ENCODE data around the gene SNRNP40.
"Not testable (repeated sequence)": the region's sequence is repeated elsewhere in the genome, so short reads cannot be mapped to it uniquely, and the experiment has no call there.

Gene SNRNP40

DNA sequence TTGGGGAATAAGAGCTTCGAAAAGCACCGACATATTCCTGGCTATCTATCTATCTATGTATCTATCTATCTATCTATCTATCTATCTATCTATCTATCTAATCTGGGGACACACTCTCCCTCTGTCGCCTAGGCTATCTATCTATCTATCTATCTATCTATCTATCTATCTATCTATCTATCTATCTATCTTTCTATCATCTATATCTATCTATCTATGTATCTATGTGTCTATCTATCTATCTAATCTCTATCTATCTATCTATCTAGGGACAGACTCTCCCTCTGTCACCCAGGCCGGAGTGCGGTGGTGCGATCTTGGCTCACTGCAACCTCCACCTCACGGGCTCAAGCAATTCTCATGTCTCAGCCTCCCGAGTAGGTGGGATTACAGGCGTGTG, 14.2 kb downstream of the SNRNP40 start:
- DNase-seq (ENCODE audit: low read depth) = not testable (repeated sequence)

DNA sequence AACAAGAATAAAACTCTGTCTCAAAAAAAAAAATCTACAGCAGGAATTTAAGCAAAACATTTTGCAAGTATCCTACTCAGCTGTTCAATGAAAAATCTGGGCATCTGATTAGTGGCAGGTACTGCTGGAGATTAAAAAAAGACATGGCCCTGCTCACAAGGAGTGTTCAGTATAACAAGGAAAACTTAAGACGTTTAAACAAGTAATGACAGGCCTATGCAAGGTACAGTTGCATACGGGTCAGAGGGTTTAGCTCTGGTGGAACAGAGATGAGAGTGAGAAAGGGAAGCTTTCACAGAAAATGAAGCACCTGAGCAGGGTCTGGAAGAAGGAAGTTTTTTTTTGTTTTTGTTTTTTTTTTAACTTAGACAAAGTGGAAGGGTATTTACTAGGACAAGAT, 23.0 kb downstream of the SNRNP40 start:
- no peak for DNase-seq (ENCODE audit: low read depth)

DNA sequence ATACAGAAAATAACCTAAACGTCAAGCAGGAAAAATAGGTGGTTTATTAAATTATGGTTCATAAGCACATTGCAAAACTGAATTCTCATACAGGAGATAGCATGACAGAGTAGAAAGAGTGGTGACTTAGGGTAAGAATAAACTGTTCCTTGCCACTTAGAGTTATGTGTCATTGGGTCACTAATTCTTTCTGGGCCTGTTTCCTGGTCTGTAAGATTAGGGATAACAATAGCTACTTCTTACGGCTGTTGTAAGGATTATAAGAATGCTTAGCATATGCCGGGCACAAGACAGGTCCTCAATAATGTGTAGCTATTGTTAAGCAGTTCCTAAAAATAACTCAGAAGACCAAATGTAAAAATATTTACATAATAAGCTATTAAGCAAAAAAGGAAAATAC, 24.2 kb downstream of the SNRNP40 start:
- no peak for DNase-seq (ENCODE audit: low read depth)

DNA sequence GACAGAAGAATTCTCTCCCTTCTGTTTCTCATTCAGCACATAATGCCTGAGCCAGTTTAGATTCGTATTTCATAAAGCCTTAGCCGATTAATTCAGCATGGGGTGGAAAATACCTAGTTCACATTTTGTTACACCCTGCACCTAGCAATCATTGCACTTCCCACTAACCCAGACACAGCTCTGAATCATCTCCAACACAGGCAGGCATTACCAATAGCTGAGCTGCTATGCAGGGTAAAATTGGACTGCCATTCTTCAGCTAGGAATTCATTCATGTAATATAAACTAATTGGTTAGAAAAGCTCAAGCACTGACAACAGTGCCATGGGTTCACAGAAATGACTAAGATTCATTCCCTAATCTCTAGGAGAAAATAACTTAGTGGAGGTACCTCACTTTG, 30.0 kb downstream of the SNRNP40 start:
- DNase-seq (ENCODE audit: low read depth) = no peak

DNA sequence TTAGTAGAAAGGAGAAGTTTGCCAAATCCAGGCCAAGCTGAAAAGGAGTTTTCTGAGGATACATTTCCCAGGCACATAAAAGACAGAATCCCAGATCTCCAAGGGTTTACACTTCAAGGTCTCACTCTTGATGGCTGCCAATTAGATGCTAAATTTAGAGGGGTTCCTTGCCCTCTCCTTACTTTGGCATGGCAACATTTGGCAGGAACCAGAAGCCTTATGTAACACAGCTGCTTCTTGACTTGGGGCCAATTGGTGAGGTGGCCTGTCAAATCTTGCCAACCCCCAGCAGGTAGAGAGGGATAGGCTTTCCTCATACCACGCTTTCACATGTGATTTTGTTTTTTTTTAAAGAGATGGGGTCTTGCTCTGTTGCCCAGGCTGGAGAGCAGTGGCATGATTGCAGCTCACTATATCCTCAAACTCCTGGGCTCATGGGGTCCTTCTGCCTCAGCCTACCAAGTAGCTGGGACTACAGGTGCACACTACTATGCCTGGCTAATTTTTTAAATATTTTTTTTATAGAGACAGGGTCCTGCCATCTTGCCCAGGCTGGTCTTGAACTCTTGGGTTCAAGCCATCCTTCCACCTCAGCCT, 31.7 kb downstream of the SNRNP40 start:
- DNase-seq (ENCODE audit: low read depth) = no peak

DNA sequence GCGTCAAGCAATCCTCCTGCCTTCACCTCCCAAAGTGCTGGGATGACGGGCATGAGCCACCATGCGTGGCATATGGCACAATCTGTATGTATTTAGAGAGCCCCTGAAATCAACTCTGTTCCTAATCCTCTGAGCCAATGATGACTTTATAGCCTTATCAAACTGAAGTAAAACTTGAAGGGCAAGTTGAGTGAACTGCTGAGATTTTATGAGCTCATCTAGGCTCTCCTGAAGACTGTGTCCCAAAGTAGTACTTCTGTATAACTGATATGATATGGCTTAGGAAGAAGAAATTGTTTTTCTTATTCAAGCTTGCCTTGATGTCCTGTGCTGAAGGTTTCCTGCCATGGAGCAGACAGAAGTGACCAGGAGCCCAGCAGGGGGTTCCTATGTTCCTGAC, 33.2 kb downstream of the SNRNP40 start:
- DNase-seq (ENCODE audit: low read depth) = no peak

DNA sequence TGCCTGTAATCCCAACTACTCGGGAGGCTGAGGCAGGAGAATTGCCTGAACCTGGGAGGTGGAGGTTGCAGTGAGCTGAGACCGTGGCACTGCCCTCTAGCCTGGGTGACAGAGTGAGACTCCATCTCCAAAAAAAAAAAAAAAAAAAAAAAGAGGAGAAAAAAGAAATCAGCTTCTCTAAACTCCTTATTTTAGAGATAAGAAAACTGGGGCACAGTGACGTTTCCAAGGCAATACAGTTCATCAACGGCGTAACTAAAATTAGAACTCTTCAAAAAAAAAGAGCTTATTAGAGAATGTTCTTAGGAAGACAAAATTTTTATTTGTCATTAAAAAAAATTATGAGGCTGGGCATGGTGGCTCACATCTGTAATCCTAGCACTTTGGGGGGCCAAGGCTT, 34.2 kb downstream of the SNRNP40 start:
- DNase-seq (ENCODE audit: low read depth) = not testable (repeated sequence)

DNA sequence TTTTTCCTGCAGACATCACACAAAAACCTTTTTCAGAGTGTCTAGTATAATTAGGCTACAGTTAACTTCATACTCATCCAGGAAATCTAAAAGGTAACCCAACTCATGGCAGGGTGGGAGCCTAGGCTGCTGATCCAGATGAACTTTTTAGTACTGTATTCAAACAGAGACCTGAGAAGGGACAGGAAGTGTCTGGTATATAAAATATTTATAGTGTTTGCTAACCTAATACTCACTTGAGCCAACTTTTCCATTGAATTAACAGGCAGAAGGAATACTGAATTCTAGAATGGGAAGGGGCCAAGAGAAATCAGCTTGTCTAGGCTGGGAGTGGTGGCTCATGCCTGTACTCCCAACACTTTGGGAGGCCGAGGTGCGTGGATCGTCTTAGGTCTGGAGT, 34.7 kb downstream of the SNRNP40 start:
- DNase-seq (ENCODE audit: low read depth) = no peak

DNA sequence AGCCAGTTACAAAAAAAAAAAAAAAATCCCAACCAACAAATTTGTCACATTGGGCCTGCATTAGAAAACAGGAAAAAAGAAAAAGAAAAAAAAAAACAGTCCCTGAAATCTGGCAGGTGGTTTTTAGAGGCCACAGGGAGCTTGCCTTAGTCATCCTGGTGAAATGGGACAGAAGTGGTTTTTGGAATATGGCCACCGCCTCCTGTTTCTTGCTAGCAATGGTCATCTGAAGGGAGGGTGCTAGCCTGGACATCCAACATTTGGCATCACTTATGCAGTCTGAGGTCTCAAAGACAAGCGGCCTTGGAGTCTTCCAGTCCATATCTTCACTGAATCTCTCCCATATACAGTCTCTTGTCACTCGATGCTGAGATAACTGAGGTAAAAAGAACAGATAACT, 36.8 kb downstream of the SNRNP40 start:
- no peak for DNase-seq (ENCODE audit: low read depth)

DNA sequence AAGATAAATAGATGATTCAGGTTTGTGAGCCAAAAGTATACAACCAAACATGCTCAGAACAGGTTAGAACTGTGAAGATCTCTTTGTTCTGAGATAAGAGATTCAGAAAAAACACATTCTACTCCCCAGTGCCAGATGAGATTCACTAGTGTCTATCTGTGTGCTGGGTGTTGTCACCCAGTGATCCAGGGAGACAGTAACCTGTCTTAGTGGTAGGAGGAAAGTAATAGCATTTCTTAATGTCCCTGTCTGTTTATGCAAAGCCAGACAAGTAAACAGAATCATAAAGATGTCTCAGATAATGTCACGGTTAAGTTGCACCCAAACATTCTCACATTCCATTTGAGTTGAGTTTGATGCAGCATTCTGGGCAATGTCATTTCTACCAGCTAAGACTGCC, 38.0 kb downstream of the SNRNP40 start:
- no peak for DNase-seq (ENCODE audit: low read depth)

DNA sequence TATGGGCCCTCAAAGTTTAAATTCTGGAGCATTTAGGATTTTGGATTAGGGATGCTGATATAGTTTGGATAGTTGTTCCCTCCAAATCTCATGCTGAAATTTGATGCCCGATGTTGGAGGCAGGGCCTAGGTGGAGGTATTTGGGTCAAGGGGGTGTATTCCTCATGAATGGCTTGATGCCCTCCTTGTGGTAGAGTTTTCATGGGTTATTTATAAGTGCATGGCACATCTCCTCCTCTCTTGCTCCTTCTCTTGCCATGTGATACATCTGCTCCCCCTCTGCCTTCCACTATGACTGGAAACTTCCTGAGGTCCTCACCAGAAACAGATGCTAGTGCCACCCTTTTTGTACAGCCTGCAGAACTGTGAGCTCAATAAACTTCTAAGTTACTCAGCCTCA, 39.4 kb downstream of the SNRNP40 start:
- DNase-seq (ENCODE audit: low read depth) = no peak

DNA sequence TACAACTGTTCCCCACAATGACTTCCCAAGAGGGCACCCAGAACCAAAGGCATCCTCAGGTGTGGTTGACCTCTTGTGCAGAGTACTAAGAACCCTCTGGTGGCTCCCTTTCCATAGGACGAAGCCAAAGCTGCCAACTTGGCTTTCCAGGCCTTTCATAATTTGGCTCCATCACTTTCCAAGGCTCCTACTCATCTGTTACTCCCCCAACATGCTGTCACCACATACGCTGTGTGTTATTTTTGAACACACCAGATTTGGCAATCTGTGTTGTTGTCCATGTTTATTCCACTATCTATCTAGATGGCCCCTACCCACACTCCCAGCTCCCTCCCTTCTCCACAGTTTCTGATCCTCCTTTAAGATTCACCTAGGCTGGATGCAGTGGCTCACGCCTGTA, 46.7 kb downstream of the SNRNP40 start:
- DNase-seq (ENCODE audit: low read depth) = no peak

DNA sequence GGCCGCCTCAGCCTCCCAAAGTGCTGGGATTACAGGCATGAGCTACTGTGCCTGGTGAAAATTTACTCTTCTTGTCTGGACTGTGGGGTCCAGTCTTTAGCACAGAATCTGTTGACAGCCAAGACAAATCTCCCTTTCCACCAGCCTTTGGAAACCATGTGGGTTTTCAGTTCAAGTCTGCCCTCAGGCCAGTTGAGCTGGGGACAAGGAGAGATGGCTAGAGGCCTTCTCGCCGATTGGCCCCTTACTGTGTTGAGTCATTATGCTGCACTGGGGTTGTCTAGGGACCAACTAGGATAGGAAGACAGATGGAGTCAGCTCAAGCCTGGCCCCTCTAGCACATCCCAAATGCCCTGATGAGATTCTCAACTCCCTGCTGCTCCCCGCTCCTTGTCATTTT, 48.3 kb downstream of the SNRNP40 start:
- DNase-seq (ENCODE audit: low read depth) = no peak

DNA sequence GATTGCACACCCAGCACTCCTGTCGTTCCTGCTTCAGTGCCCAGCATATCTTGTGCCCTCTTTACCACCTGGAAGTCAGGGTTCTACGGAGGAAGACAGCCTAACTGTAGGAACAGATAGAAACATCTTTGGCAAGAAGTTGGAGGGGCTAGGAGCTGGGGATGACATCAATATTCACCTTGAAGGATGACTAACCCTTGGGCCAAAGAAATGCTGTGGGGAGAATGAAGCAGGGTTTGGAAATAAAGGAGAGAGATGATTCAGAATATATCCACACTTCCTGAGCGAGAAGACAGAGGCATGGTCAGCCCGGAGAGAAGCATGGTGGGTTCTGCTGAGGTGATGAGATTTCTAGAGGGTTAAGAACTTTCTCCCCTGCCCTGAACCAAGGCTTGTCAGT, 52.3 kb downstream of the SNRNP40 start:
- no peak for DNase-seq (ENCODE audit: low read depth)

DNA sequence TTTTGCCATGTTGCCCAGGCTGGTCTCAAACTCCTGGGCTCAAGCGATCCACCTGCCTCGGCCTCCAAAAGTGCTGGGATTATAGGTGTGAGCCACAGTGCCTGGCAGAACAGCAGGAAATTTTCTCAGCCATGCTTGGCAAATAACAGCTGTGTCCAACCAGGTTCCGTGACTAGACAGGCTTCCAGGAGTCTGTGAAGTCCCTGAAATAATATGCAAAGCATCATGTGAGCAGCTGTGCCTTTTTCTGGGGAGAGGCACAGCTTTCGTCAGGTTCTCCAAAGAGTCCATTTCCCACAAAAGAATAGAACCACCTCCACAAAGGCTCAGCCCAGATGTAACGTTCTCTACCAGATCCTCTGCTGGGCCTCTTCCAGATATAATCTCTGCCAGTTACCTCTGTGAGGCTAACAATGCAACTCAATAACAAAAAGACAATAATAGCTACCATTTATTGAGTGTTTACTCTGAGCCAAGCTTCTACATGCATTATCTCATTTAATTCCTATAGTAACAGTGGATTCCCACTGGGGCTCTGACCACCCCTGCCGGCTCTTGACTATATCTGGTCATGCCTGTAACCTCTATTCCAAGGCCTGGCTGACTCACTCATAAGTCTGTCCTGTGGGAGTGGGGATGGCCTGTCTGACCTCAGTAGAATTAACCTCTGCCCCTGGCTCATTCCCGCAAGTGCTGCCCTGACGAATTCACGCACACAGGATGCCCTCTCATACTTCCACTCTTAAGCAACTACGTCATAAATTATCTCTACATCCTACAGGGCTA, 52.9 kb downstream of the SNRNP40 start:
- no peak for DNase-seq (ENCODE audit: low read depth)

DNA sequence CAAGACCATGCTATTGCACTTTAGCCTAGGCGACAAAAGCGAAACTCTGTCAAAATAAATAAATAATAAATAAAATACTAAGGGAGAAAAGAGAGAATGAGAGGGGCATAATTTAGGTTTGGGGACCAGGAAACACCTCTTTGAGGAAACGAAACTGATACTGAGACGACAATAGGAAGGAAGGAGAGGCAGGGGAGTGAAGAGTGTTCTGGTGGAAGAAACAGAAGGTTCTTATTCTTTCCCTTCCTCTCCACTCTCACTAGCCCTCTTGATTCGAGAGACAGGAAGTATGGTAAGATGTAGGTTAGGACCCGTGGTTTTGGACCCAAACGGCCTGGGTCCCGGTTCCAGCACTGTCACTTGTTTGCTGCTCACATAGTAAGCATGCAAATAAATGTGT, 55.3 kb downstream of the SNRNP40 start:
- no peak for DNase-seq (ENCODE audit: low read depth)

DNA sequence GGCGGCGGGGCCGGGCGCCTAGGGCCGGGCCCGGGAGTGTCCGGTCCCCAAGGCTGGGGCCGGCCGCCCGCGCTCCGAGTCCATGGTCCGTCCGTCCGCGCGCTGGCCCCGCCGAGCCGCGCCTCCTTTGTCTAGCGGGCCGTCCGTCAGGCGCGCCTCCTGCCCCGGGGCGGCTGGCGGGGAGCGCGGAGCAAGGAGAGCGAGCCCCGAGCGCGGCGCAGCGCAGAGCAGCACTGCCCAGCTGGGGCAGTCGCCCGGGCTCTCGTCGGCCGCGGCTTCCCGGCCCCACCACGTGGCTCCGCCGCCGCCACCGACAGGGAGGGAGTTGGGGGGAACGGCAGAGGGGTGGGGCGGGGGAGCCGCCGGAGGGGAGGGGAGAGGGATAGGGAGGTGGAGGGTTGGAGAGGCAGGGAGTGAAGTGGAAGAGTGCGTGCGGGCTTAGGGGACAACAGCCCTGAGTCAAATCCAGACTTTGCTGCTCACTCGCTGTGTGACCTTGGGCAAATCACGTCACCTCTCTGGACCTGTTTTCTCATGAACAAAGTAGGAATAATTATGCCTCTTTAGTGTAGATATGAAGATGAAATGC, 56.8 kb downstream of the SNRNP40 start, which contains the start of gene NKAIN1:
Gene NKAIN1 (minus strand): TSS at position 235 of the 589 bp plus-strand sequence. CDS start 340 bp downstream, outside the sequence.
- no peak for DNase-seq (ENCODE audit: low read depth)

DNA sequence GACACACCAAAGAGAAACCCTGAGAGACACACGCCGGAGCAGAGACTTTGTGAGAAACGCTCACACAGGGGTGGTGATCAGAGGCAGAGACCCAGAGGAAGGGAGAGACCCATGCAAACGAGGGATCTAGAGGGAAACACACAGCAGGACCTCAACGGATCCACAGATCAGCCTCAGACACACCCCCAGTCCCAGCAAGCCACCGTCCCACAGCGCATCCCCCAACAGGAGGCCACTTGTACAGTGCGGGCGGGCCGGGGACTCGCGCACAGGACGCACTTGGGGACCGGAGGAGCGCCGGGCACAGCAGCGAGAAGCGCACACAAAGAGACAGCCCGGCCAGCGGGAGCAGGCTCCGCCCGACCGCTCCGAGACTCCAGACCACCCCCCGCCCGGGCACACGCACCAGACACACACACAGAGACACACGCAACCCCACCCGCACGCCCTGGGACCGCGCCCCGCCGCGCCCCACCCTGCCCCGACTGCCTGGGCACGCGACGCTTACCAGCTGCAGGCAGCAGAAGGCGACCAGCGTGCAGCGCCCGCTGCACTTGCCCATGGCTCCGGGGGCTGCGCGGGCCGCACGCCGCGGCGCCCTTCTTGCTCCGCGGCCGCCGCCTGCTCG, 57.5 kb downstream of the SNRNP40 start:
- DNase-seq (ENCODE audit: low read depth) = no peak

DNA sequence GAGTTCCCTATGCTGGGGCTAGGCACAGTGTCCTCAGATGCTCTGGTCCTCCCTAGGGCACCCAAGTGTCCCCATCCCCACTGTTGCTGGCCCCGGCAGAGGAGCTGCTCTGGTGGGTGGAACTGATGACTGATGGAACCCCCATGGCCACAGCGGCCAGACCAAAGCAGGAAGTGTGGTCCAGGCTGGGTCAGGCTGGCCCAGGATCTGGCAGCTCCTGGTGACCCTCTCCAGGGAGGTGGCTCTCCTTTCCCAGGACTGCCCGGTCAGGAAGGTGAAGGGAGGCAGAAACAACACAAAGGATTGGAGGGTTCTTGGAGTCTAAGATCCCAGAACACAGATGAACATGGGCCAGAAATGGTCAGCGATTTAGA, 58.0 kb downstream of the SNRNP40 start:
- DNase-seq (ENCODE audit: low read depth) = no peak

DNA sequence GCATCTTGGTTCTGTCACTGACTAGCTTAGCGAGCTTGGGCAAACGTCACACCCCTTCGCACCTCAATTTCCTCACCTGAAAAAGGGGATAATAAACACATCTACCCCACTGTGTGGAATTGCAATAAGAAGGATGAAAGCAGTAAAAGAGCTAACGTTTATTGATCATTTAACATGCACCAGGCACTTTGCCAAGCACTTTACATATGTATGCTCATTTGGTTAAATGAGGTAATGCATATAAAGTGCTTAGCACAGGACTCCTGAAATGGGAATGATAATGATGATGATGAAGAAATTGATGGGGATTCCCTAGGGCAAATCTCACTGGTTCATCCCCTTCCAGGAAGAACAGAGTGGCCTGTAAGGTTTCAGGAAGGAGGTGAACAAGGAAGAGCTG, 61.7 kb downstream of the SNRNP40 start:
- no peak for DNase-seq (ENCODE audit: low read depth)

DNA sequence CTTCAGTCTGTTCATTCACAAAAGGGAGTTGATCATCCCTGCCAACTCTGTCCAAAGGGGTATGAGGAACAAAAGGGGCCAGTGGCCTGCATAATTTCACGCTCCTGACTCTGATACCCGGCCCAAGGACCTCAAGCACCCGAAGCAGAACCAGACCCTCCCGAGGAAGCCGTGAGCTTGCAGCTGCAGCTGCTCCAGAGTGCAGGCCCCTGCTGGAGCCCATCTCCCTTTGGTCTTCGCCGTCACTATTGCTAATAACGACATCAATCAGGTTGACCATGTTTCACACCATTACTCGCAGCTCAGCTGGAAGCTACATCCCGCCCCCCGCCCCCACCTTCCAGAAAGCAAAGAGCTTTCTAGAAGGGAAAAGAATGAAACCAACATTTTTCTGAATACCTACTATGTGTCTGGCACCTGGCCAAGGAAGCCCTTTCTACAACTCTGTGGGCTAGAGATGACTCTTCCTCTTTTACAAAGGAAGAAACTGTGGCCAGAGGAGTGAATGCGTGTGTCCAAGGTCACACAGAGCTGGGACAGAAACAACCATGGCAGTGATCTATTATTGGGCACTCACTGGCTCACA, 62.4 kb downstream of the SNRNP40 start:
- DNase-seq (ENCODE audit: low read depth) = no peak

DNA sequence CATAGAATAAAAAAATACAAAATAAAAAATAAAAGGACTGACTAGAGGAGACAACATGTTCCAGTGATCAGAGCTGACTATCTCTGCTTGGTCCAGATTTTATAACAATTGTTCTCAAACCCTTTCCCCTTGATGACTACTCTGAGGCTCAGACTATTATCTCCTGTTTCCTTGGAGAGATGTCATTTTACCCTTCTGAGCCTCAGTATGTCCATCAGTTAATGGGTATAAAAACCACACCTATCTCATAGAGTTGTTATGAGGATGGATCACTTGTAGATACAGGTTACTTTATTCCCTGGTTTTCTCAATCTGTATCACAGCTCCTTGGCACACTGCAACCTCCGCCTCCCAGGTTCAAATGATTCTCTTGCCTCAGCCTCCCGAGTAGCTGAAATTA, 63.9 kb downstream of the SNRNP40 start:
- no peak for DNase-seq (ENCODE audit: low read depth)

DNA sequence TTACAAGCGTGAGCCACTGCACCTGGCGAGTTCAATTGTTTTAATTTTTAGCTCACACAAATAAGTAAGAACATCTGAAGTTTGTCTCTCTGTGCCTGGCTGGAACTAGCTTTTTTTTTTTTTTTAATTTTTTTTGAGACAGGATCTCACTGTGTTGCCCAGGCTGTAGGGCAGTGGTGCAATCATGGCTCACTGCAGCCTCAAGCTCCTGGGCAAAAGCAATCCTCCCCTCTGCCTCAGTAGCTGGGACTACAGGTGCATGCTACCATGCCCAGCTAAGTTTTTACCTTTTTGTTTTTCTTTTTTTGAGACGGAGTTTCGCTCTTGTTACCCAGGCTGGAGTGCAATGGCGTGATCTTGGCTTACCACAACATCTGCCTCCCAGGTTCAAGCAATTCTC, 64.8 kb downstream of the SNRNP40 start:
- DNase-seq (ENCODE audit: low read depth) = no peak

Measured in stimulated activated CD8-positive, alpha-beta memory T cell treated with anti-CD3 and anti-CD28 coated beads, Interleukin-7, amount 100 ng/mL, for 24 hours (primary cell).